K562 treated with DMSO at 1 percent for 12 hours (cell line): Measurements from ENCODE around the gene SECTM1. TPM values are rescaled to one million over a fixed set of nuclear protein-coding genes. Genes with fewer than 3 reads are reported as not detected.

ENCODE experiments used
- total RNA-seq: library from RNA; unstranded; fragments of 300-600 nt; gene quantifications from 2 replicates; pipeline ENCODE4 v1.2.3, GENCODE V29; 2022; ENCODE audit not compliant: insufficient read depth

The SECTM1 gene
- total RNA-seq, result not detected in 2 replicates

DNA sequence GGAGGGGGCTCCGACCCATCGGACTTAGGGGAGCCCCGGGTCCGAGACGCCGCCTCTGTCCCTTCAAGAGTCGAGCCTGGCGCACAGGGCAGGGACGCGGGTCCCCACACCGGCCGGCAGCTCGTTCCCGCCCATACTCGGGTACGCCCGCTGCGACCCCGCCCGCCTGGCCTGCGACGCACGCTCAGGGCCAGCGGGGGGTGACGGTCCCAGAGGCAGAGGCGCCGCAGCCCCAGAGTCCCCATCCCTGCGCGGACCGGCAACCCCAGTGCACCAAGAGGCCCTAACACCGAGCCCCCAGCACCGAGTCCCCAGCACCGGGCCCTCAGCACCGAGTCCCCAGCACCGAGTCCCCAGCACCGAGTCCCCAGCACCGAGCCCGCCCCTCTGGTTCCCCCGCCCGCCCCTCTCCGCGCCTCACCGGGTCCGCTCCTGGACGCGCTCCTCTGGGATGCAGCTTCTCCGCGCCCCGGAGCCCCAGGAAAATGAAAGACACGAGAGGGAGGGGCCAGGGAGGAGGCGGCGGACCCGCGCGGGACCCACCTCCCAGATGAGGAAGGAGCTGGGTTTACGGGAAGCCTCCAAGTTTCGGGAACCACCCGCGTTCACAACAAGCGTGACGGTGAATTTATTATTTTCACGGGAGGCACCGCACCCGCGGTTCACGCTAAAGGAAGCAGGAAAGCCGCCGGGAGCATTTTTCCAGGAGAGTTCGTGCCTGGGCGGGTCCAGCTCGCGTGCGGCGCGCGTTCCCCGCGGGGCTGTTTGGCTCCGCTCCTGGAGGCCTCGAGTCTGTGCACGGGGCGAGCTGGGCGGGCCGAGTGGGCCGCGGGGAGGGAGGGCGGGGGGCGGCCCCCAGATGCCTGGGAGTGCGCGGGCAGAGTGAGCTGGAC is at the start of gene SECTM1:
TSS of gene SECTM1 (minus strand) at position 488 of the 893 bp plus-strand sequence. CDS start 6,526 bp downstream, outside the sequence.

DNA sequence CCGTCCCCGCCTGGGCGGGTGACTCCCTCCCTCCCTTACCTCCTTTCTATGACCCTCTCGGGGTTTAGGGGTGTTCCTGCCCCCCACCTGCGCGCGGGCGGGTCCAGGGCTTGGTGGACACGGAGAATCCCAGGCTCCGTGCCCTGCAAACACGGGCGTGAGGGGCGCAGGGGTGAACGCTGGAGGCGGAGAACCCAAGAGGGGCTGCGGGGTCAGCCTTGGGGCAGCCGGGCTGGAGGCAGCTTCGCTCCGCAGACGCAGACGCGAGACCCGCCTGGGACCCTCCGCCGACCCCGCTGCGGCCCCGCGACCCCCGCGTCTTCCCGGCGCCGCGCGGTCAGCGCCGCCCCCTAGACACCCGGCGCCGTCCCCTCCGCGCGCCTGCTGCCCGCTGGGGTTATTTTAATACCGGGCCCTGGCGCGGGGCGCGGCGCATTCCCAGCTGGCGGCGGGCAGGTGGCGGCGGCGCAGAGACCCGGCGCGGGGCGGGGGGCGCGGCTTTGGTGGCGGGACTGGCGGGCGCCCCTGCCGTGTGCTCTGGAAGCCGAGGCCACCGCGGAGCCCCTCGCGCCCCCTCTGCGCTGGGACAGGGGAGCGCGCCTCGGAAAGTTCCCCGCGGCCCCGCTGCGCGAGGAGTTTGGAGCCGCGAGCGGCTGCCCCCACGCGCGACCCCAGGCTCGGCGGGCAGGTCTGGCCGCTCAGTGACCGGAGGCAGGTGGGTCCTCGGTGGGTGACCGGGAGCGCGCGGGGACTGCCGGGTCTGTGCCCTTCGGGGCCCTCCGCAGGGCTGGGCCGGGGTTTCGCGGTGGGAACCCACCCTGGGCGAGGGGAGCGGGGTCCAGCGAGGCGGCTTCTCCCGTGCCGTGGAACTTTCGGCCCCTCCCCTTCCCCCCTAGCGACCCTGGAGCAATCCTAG is 38.0 kb upstream of the SECTM1 start, which contains the start of gene UTS2R:
TSS of gene UTS2R (plus strand) at position 433 of the 916 bp plus-strand sequence. CDS start 2,560 bp downstream, outside the sequence.

DNA sequence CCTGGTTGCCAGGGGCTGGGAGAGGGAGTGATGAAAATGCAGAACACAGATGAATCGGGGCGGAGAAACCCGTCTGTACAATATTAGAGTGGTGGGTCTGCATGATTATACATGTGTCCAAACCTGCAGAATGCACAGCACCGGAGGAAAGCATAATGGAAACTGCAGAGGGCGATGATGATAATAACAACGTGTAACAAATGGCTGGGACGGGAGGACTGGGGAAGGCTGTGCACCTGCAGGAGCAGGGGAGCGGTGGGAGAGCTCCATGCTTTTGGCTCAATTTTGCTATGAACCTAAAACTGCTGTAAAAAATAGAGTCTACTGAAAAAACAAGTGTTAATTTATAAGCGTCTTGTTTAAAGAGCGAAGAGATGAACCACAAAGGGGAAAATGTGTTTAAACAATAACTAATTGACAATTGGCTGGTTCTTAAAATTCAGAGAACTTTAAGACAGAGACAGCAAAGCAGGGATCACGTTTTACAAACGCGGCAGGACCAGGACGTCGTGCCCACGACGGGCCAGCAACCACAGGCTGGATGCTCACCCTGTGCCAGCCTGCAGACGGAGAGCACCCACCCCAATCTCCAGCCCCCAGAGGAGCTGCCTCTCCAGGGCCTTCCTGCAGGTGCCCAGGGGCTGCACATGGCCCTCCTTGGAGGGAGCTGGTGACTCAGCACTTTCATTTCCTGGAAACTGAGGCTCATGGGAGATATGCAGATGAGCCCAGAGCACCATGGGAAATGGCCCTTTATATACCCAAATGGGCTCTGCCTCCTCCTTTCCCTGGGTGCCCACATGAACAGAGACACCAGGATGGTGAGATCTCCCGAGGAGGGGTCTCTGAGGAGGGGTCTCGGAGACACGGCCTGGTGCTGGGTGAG is 25.1 kb upstream of the SECTM1 start, which contains the start of gene TEX19:
TSS of gene TEX19 (plus strand) at position 783 of the 886 bp plus-strand sequence. CDS start 2,904 bp downstream, outside the sequence.

DNA sequence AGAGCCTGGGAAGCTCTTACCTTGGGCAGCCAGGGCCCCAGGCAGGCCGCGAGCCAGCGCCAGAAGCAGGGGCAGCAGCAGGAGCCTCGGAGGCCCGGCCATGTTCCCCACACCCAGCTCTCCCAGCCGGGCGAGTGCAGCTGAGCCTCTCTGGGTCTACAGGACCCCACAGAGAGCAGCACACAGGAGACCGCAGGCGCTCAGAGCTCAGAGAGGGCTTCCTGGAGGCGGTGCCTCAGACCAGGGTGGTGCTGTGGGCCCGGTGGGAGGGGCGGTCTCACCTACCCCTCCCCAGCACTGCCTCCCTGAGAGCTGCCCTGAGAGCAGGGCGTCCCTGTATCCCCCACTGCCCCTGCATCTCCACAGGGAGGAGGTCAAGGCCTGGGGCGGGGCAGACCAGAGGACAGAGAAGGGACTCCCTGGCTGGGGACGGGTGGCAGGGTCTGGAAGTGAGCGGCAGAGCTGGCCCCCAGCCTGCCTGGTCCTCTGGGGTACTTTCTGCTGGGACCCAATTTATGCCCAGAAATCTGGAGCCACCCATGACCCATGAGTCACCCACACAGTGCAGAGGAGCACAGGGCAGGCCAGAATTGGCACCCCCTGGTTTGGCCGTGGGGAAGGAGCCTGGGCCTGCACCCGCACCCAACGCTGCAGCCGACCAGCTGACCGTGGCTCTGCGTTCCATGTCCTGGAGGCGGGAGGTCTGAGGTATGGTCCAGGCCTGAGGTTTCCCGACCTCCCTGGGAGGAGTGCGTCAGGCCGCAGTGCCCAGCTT is 16.0 kb downstream of the SECTM1 start, which contains the start of gene CD7:
TSS of gene CD7 (minus strand) at position 215 of the 775 bp plus-strand sequence. CDS start at position 102, 113 bp downstream.

DNA sequence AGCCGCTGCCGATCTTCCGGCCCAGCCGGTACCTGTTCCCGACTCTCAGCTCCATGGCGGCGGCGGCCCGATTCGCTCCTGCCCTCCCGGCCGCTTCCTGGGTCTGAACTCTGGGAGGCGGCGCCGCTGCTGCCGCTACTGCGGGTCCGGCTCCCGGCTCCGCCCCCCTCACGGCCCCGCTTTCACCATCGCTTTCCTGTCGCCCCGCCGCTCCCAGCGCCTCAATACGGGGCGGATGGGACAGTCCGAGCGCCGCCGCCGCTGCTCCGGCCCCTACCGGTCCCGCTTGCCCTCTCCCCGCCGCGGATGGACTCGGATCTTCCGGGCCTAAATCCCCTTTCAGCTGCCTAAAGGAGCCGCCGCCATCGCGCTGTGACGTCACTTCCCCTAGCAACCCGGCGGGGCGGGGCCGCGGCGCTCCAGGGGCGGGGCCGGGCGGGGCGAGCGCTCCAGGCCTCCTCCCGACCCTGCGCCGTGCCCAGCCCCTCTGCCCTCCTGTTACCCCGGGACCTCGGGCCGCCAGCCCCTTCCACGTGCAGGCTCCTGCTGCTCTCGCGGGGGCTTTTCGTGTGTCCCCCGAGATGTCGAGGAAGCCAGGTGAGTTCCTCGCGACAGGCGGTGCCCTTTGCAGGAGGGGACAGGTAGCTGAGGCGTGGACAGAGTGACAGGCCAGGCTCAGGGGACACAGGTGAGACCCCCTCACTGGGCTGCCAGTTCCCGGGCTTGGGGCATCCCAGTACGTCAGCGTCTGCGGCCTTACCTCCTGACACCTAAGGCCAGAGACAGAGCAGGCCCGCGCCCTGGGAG is 60.0 kb downstream of the SECTM1 start, which contains the start of gene CSNK1D:
TSS of gene CSNK1D (minus strand) at position 374 of the 807 bp plus-strand sequence. CDS start at position 55, 319 bp downstream.

Other genes with a start within 250 kb of the SECTM1 start
- 69.3 and 119 TPM in 2 replicates for gene FASN, start 235.5 kb downstream of the SECTM1 start, total RNA-seq
- 10.5 and 13.8 TPM in 2 replicates for gene CCDC57, start 120.9 kb downstream of the SECTM1 start, total RNA-seq
- 1.8 and 2.6 TPM in 2 replicates for gene SLC16A3, start 104.7 kb downstream of the SECTM1 start, total RNA-seq
- 99.2 and 164 TPM in 2 replicates for gene CSNK1D, start 60.1 kb downstream of the SECTM1 start, total RNA-seq
- gene CD7, start 16.2 kb downstream of the SECTM1 start, total RNA-seq, result not detected in 2 replicates
- gene TEX19, start 25.5 kb upstream of the SECTM1 start, total RNA-seq, result 2.0 and 2.3 TPM in 2 replicates
- not detected in 2 replicates for gene UTS2R, start 38.0 kb upstream of the SECTM1 start, total RNA-seq
- gene HEXD, start 84.6 kb upstream of the SECTM1 start, total RNA-seq, result 25.8 and 26.3 TPM in 2 replicates
- gene OGFOD3, start 84.8 kb upstream of the SECTM1 start, total RNA-seq, result 17.0 and 29.9 TPM in 2 replicates
- gene CYBC1, start 117.0 kb upstream of the SECTM1 start, total RNA-seq, result 61.3 and 80.2 TPM in 2 replicates
- gene NARF, start 125.0 kb upstream of the SECTM1 start, total RNA-seq, result 421 and 447 TPM in 2 replicates
- gene FOXK2, start 186.0 kb upstream of the SECTM1 start, total RNA-seq, result 23.5 and 62.6 TPM in 2 replicates